Measurements from ENCODE around the gene CPE.

DNA sequence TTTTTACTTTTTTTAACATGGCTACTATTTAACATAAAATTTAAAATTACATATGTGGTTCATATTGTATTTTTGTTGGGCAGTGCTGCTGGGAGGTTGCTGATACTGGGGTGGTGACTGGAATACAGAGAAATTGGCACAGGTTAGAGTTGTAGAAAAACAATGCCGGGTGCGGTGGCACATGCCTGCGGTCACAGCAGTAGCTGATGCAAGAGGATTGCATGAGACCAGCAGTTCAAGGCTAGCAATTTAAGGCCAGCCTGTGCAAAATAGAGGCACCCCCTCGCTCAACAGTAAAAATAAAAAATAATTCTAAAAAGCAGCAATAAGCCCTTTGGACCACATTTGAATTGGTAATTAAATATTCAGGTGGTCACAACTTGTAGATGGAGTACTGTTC, 11.8 kb upstream of the CPE start:
- TF ChIP-seq POLR2A (IDR thresholded peaks at IDR 0.05), result no peak
- TF ChIP-seq, protein P1, sequence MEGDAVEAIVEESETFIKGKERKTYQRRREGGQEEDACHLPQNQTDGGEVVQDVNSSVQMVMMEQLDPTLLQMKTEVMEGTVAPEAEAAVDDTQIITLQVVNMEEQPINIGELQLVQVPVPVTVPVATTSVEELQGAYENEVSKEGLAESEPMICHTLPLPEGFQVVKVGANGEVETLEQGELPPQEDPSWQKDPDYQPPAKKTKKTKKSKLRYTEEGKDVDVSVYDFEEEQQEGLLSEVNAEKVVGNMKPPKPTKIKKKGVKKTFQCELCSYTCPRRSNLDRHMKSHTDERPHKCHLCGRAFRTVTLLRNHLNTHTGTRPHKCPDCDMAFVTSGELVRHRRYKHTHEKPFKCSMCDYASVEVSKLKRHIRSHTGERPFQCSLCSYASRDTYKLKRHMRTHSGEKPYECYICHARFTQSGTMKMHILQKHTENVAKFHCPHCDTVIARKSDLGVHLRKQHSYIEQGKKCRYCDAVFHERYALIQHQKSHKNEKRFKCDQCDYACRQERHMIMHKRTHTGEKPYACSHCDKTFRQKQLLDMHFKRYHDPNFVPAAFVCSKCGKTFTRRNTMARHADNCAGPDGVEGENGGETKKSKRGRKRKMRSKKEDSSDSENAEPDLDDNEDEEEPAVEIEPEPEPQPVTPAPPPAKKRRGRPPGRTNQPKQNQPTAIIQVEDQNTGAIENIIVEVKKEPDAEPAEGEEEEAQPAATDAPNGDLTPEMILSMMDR (IDR thresholded peaks at IDR 0.05), result no peak

Data from lower leg skin (tissue), 3 donors.